ENCODE data around the gene YPEL2. TPM values are rescaled to one million over a fixed set of nuclear protein-coding genes. Genes with fewer than 3 reads are reported as not detected.

YPEL2 gene
- total and polyA plus RNA-seq, 8 donors = 6.7 to 28.7 (median 12.7) TPM

GRCh38 chr17:59415397-59415796 is 83.9 kb downstream of the YPEL2 start:
- ATAC-seq = no peak
- Histone ChIP-seq H3K27ac (no peak overlapping the region), H3K9me3 (no peaks in the 10 kb centered on the region), H3K27me3 (no peaks in the 10 kb centered on the region), H3K4me1 (no peaks in the 10 kb centered on the region), H3K36me3 (no peaks in the 10 kb centered on the region), H3K4me3 (no peak overlapping the region)
- no peak for FAIRE-seq
- no peak for DNase-seq
- intact Hi-C loops (cut with DNase I) = no loop called here
- 68 to 75% methylated on average over 5 of the region's 5 CpGs for WGBS, 2 donors
- TF ChIP-seq CTCF (IDR thresholded peaks at IDR 0.05) = no peak

GRCh38 chr17:59416184-59416583 is 84.7 kb downstream of the YPEL2 start:
- intact Hi-C loops (cut with DNase I) = no loop called here
- no peak for DNase-seq
- WGBS, 2 donors = 75 to 83% methylated on average over 4 of the region's 4 CpGs
- Histone ChIP-seq H3K4me1 (peaks cover 0 to 6% (median 0%) of the 10 kb centered on the region in 3 donors), H3K4me3 (no peak overlapping the region), H3K9me3 (no peaks in the 10 kb centered on the region), H3K27me3 (no peaks in the 10 kb centered on the region), H3K36me3 (no peaks in the 10 kb centered on the region), H3K27ac (no peak overlapping the region)
- no peak for TF ChIP-seq CTCF (IDR thresholded peaks at IDR 0.05)
- FAIRE-seq = no peak
- no peak for ATAC-seq

GRCh38 chr17:59417452-59417851 is 86.0 kb downstream of the YPEL2 start:
- no peak overlapping the region for H3K4me3 ChIP-seq
- FAIRE-seq = no peak
- H3K27ac ChIP-seq = no peak overlapping the region
- intact Hi-C loops (cut with DNase I) = no loop called here
- no peaks in the 10 kb centered on the region for H3K9me3 ChIP-seq
- H3K27me3 ChIP-seq = no peaks in the 10 kb centered on the region
- 90 to 92% methylated on average over 12 of the region's 12 CpGs for WGBS, 2 donors
- H3K4me1 ChIP-seq = peaks cover 0 to 11% (median 0%) of the 10 kb centered on the region in 3 donors
- H3K36me3 ChIP-seq = no peaks in the 10 kb centered on the region
- no peak for TF ChIP-seq CTCF (IDR thresholded peaks at IDR 0.05)
- no peak for DNase-seq
- no peak for ATAC-seq

GRCh38 chr17:59418732-59419166 is 87.3 kb downstream of the YPEL2 start:
- Histone ChIP-seq H3K4me1 (peaks cover 0 to 20% (median 8%) of the 10 kb centered on the region in 3 donors), H3K27me3 (no peaks in the 10 kb centered on the region), H3K36me3 (no peaks in the 10 kb centered on the region), H3K9me3 (no peaks in the 10 kb centered on the region), H3K4me3 (no peak overlapping the region), H3K27ac (no peak overlapping the region)
- DNase-seq (no peak), FAIRE-seq (no peak), ATAC-seq (peak in 1 of 4 donors; percentile 32)
- no peak for TF ChIP-seq CTCF (IDR thresholded peaks at IDR 0.05)
- 26 to 31% methylated on average over 4 of the region's 4 CpGs for WGBS, 2 donors
- intact Hi-C loops (cut with DNase I) = no loop called here

- intact Hi-C loops (cut with DNase I) = no loop called here
- H3K4me1 ChIP-seq = peaks cover 5 to 32% (median 19%) of the 10 kb centered on the region in 3 donors
- H3K36me3 ChIP-seq = no peaks in the 10 kb centered on the region
- H3K27me3 ChIP-seq = no peaks in the 10 kb centered on the region
- DNase-seq = peak in 2 of 6 donors; percentile 23 to 37
- no peak for FAIRE-seq
- no peak overlapping the region for H3K4me3 ChIP-seq
- TF ChIP-seq CTCF (IDR thresholded peaks at IDR 0.05) = no peak
- 23 to 26% methylated on average over 3 of the region's 3 CpGs for WGBS, 2 donors
- peak overlapping the region in 1 of 4 donors; percentile 69 for H3K27ac ChIP-seq
- H3K9me3 ChIP-seq = no peaks in the 10 kb centered on the region
- ATAC-seq = peak; percentile 6 to 69 (median 36)
Observed at GRCh38 chr17:59420901-59421300, 89.4 kb downstream of the YPEL2 start.

Measured in pancreas (tissue), 10 donors.